IMR-90 (cell line): Measurements from ENCODE around the gene ADD2. TPM values are rescaled to one million over a fixed set of nuclear protein-coding genes. Genes with fewer than 3 reads are reported as not detected.

ENCODE experiments used
- ATAC-seq: fragments of 200-7000 bp; cut with Tn5 transposase; 2 replicates; pipeline ENCODE4 v1.9.1; 2020; ENCODE audit warnings: low read depth, mild to moderate bottlenecking, moderate library complexity
- BruUV-seq: library from RNA; stranded (reverse); fragments of 400-500 nt; replicated peaks from 2 replicates; lab custom pipeline; 2021; lab: Mats Ljungman, UMichigan
- CTCF ChIA-PET: fragments of 300-600 bp; formaldehyde crosslinking; extraction: SDS; loops from one replicate; lab custom pipeline; 2021; ENCODE audit warnings: antibody characterized with exemption; lab: Yijun Ruan, JAX
- POLR2A ChIA-PET: fragments of 300-600 bp; sonication (Branson Sonifier 250); formaldehyde crosslinking; loops from one replicate; lab custom pipeline; 2022; ENCODE audit warnings: antibody characterized with exemption; ENCODE audit not compliant: unreplicated experiment; lab: Charles Lee
- DNase-seq: peaks from one replicate; pipeline ENCODE4 v3.0.0; 2013
- H2AFZ ChIP-seq: replicated peaks from 2 replicates; pipeline ENCODE3; 2013; ENCODE audit warnings: low read length, mild to moderate bottlenecking; ENCODE audit not compliant: poor library complexity
- H2AK5ac ChIP-seq: 2 replicates; pipeline ENCODE4 v1.6.1; 2013; ENCODE audit warnings: low read depth, low read length, inconsistent platforms
- H2AK9ac ChIP-seq: replicated peaks from 2 replicates; pipeline ENCODE3; 2013; ENCODE audit warnings: mild to moderate bottlenecking, low read depth, low read length, moderate library complexity; ENCODE audit not compliant: poor library complexity
- H2BK120ac ChIP-seq: 2 replicates; pipeline ENCODE4 v1.6.1; 2013; ENCODE audit warnings: low read depth, low read length, inconsistent platforms
- H2BK15ac ChIP-seq: 3 replicates; pipeline ENCODE4 v1.6.1; 2013; ENCODE audit warnings: low read depth, low read length, inconsistent platforms
- H2BK20ac ChIP-seq: 2 replicates; pipeline ENCODE4 v1.6.1; 2013; ENCODE audit warnings: low read depth, mild to moderate bottlenecking, inconsistent platforms, low read length, moderate library complexity
- H2BK5ac ChIP-seq: 2 replicates; pipeline ENCODE4 v1.6.1; 2013; ENCODE audit warnings: mild to moderate bottlenecking, low read depth, low read length, inconsistent platforms; ENCODE audit not compliant: poor library complexity, severe bottlenecking
- H3K14ac ChIP-seq: replicated peaks from 2 replicates; pipeline ENCODE4 v1.6.1; 2013; ENCODE audit warnings: low read depth, low read length, inconsistent platforms
- H3K18ac ChIP-seq: 2 replicates; pipeline ENCODE4 v1.6.1; 2013; ENCODE audit warnings: low read depth, low read length, control low read depth
- H3K23ac ChIP-seq: 2 replicates; pipeline ENCODE4 v1.6.1; 2013; ENCODE audit warnings: low read depth, low read length, inconsistent platforms
- H3K27ac ChIP-seq: 2 replicates; pipeline ENCODE4 v1.5.1; 2013; ENCODE audit warnings: mild to moderate bottlenecking, control low read depth, low read length; ENCODE audit not compliant: insufficient read depth
- H3K27me3 ChIP-seq: 2 replicates; pipeline ENCODE4 v1.6.1; 2013; ENCODE audit warnings: low read length; ENCODE audit not compliant: control insufficient read depth, insufficient read depth
- H3K36me3 ChIP-seq: 2 replicates; pipeline ENCODE4 v1.6.1; 2013; ENCODE audit warnings: low read length, mixed read lengths; ENCODE audit not compliant: control insufficient read depth, insufficient read depth
- H3K4ac ChIP-seq: 2 replicates; pipeline ENCODE4 v1.6.1; 2013; ENCODE audit warnings: low read depth, low read length, inconsistent platforms
- H3K4me1 ChIP-seq: 2 replicates; pipeline ENCODE4 v1.6.1; 2013; ENCODE audit warnings: low read length, mixed read lengths; ENCODE audit not compliant: control insufficient read depth, insufficient read depth
- H3K4me2 ChIP-seq: 2 replicates; pipeline ENCODE4 v1.6.1; 2013; ENCODE audit warnings: low read depth, mild to moderate bottlenecking, control low read depth, low read length, moderate library complexity
- H3K4me3 ChIP-seq: 2 replicates; pipeline ENCODE4 v1.5.1; 2013; ENCODE audit warnings: low read depth, mild to moderate bottlenecking, control low read depth, low read length, moderate library complexity; ENCODE audit not compliant: insufficient read depth
- H3K56ac ChIP-seq: 2 replicates; pipeline ENCODE4 v1.6.1; 2013; ENCODE audit warnings: low read length, inconsistent platforms; ENCODE audit not compliant: insufficient read depth; ENCODE audit errors: extremely low read depth
- H3K79me1 ChIP-seq, 2 experiments: 2 replicates each; pipeline ENCODE4 v1.6.1; 2013; ENCODE audit warnings: low read length in 2 of 2, inconsistent platforms in 1 of 2, low read depth in 1 of 2
- H3K9ac ChIP-seq: 2 replicates; pipeline ENCODE4 v1.6.1; 2013; ENCODE audit warnings: low read depth, low read length, control low read depth
- H3K9me1 ChIP-seq: 2 replicates; pipeline ENCODE4 v1.6.1; 2013; ENCODE audit warnings: low read length, inconsistent platforms; ENCODE audit not compliant: insufficient read depth
- H3K9me3 ChIP-seq: 2 replicates; pipeline ENCODE4 v1.6.1; 2013; ENCODE audit warnings: low read length; ENCODE audit not compliant: control insufficient read depth, insufficient read depth
- H4K20me1 ChIP-seq: 2 replicates; pipeline ENCODE4 v1.6.1; 2013; ENCODE audit warnings: low read length, inconsistent platforms; ENCODE audit not compliant: insufficient read depth
- H4K5ac ChIP-seq: 2 replicates; pipeline ENCODE4 v1.6.1; 2013; ENCODE audit warnings: mild to moderate bottlenecking, low read depth, low read length, control low read depth
- H4K8ac ChIP-seq, 2 experiments: 2 replicates each; pipeline ENCODE4 v1.6.1; 2013; ENCODE audit warnings: low read depth in 2 of 2, low read length in 2 of 2, control low read depth in 1 of 2, inconsistent platforms in 1 of 2
- H4K91ac ChIP-seq: 2 replicates; pipeline ENCODE4 v1.6.1; 2013; ENCODE audit warnings: low read depth, low read length, inconsistent platforms; ENCODE audit not compliant: insufficient read depth
- CEBPB ChIP-seq: IDR thresholded peaks from 2 replicates; pipeline ENCODE4 v1.6.1; 2012; ENCODE audit warnings: low read depth, low read length, improper control_type of control experiment
- RFX5 ChIP-seq: IDR thresholded peaks from 2 replicates; pipeline ENCODE4 v1.8.0; 2012; ENCODE audit warnings: low read depth, mild to moderate bottlenecking, low read length, moderate library complexity
- WGBS, 2 experiments: methylation state at CpG; one replicate each; pipeline versions ENCODE4 v1.1.5 to v1.1.7; 2013; ENCODE audit warnings: missing lambda C conversion rate in 2 of 2; ENCODE audit not compliant: insufficient read length in 1 of 2; ENCODE audit errors: extremely low coverage in 2 of 2; 5-methylcytosine and 5-hydroxymethylcytosine counted together
- dilution Hi-C: fragments of 300-500 bp; cut with HindIII; formaldehyde crosslinking; loops from one replicate; pipeline ENCODE4 v1.14.3; 2018; ENCODE audit warnings: low sequenced_read_pairs; ENCODE audit not compliant: unreplicated experiment
- in situ Hi-C: fragments of 300-500 bp; cut with MboI; formaldehyde crosslinking; loops from 3 replicates; pipeline ENCODE4 v1.14.3; 2019; ENCODE audit warnings: low sequenced_read_pairs, inconsistent platforms, mixed read lengths
- intact Hi-C: fragments of 100-400 bp; cut with micrococcal nuclease; formaldehyde crosslinking; loops from 2 replicates; pipeline ENCODE4 v1.10.0; 2022
- polyA plus RNA-seq, 3 experiments: library from polyadenylated mRNA; depleted of rRNA; stranded (reverse); fragments of >200 nt; gene quantifications; 2 replicates each; pipeline ENCODE4 v1.2.3, GENCODE V29; 2012; ENCODE audit warnings: low replicate concordance in 1 of 3
- total RNA-seq: library from RNA; depleted of rRNA; stranded (reverse); fragments of >200 nt; gene quantifications from 2 replicates; pipeline ENCODE4 v1.2.3, GENCODE V29; 2012

ADD2 gene
- total and polyA plus RNA-seq, 2 of the 4 experiments (the other 2 are of a cell fraction), result not detected

GRCh38 chr2:70715071-70715985 lies 52.7 kb downstream of the ADD2 start:
- Histone ChIP-seq H3K9me3 (no peaks in the 10 kb centered on the region), H3K36me3 (no peaks in the 10 kb centered on the region), H2BK20ac (no peak overlapping the region), H2BK15ac (no peak overlapping the region), H3K9me1 (no peaks in the 10 kb centered on the region), H3K4me2 (no peak overlapping the region), H3K4me3 (no peak overlapping the region), H3K56ac (no peak overlapping the region), H3K14ac (no peak overlapping the region), H2BK120ac (no peak overlapping the region), H4K5ac (no peak overlapping the region), H2AK5ac (no peak overlapping the region), H3K18ac (no peak overlapping the region), H3K79me1 (no peaks in the 10 kb centered on the region), H3K27ac (no peak overlapping the region), H3K27me3 (0 out of 2 replicates have a peak, but pooled peaks cover 3% of the 10 kb centered on the region), H3K4ac (no peak overlapping the region), H4K20me1 (no peaks in the 10 kb centered on the region), H3K23ac (no peak overlapping the region), H4K91ac (no peak overlapping the region), H2AK9ac (no peak overlapping the region), H3K9ac (no peak overlapping the region), H4K8ac (no peak overlapping the region), H2AFZ (no peak overlapping the region), H2BK5ac (no peak overlapping the region), H3K4me1 (no peaks in the 10 kb centered on the region)
- 63% methylated on average over 4 of the region's 7 CpGs; no CpG with 5 or more reads in 1 of the 2 experiments for WGBS, 2 experiments
- no peak for ATAC-seq
- ChIA-PET POLR2A (no interaction called here), CTCF (no interaction called here)
- dilution Hi-C loops, result no loop called here
- intact Hi-C loops, result no loop called here
- no TSS peak for BruUV-seq
- no peak for TF ChIP-seq CEBPB
- TF ChIP-seq RFX5, result no peak
- DNase-seq, result no peak
- in situ Hi-C loops, result no loop called here
